Neuronal stem cell (in vitro differentiated cells): Measurements from ENCODE around the gene C2CD4A.

Experiments used
- DNase-seq: peaks from one replicate; pipeline ENCODE4 v3.0.0-alpha.2; 2013; ENCODE audit warnings: low spot score
- H2AFZ ChIP-seq: one replicate; pipeline ENCODE4 v1.6.1; 2013; ENCODE audit warnings: mild to moderate bottlenecking, low read length, inconsistent platforms
- H2AK5ac ChIP-seq: 2 replicates; pipeline ENCODE4 v1.6.1; 2013; ENCODE audit warnings: low read depth, mild to moderate bottlenecking, inconsistent platforms, low read length, moderate library complexity, mixed read lengths
- H2BK120ac ChIP-seq: 2 replicates; pipeline ENCODE4 v1.6.1; 2013; ENCODE audit warnings: low read depth, mild to moderate bottlenecking, inconsistent platforms, low read length, moderate library complexity, mixed read lengths
- H2BK12ac ChIP-seq: one replicate; pipeline ENCODE4 v1.6.1; 2013; ENCODE audit warnings: low read length, inconsistent platforms
- H2BK15ac ChIP-seq: 2 replicates; pipeline ENCODE4 v1.6.1; 2013; ENCODE audit warnings: mild to moderate bottlenecking, low read length, inconsistent platforms, mixed read lengths
- H2BK5ac ChIP-seq: one replicate; pipeline ENCODE4 v1.6.1; 2013; ENCODE audit warnings: inconsistent platforms, mild to moderate bottlenecking, low read length, moderate library complexity
- H3K14ac ChIP-seq: one replicate; pipeline ENCODE4 v1.6.1; 2013; ENCODE audit warnings: low read length, inconsistent platforms
- H3K18ac ChIP-seq: 2 replicates; pipeline ENCODE4 v1.6.1; 2013; ENCODE audit warnings: low read length, inconsistent platforms
- H3K23ac ChIP-seq: 2 replicates; pipeline ENCODE4 v1.6.1; 2013; ENCODE audit warnings: low read depth, mild to moderate bottlenecking, mixed read lengths, low read length, inconsistent platforms; ENCODE audit not compliant: poor library complexity
- H3K27ac ChIP-seq: replicated peaks from 3 replicates; pipeline ENCODE4 v1.5.1; 2013; ENCODE audit warnings: low read length, inconsistent platforms
- H3K27me3 ChIP-seq, 3 experiments: 2 replicates each; pipeline ENCODE4 v1.6.1; 2013; ENCODE audit warnings: low read length in 3 of 3, mild to moderate bottlenecking in 2 of 3, inconsistent platforms in 1 of 3, low read depth in 1 of 3, mixed read lengths in 1 of 3, moderate library complexity in 1 of 3; ENCODE audit not compliant: control insufficient read depth in 3 of 3, insufficient read depth in 3 of 3
- H3K36me3 ChIP-seq, 2 donors: replicated peaks in 1 of 2; 2 replicates each; pipeline ENCODE4 v1.6.1; 2013; ENCODE audit warnings: low read length in 2 of 2; ENCODE audit not compliant: control insufficient read depth in 2 of 2, insufficient read depth in 2 of 2
- H3K4ac ChIP-seq: 2 replicates; pipeline ENCODE4 v1.6.1; 2013; ENCODE audit warnings: inconsistent platforms, mild to moderate bottlenecking, low read length, moderate library complexity
- H3K4me1 ChIP-seq, 2 donors: 1 replicate in 1 of 2; 2 replicates in 1 of 2; pipeline ENCODE4 v1.6.1; 2013; ENCODE audit warnings: low read length in 2 of 2, low read depth in 1 of 2; ENCODE audit not compliant: control insufficient read depth in 2 of 2, insufficient read depth in 1 of 2
- H3K4me2 ChIP-seq: one replicate; pipeline ENCODE4 v1.6.1; 2013; ENCODE audit warnings: mild to moderate bottlenecking, low read length, inconsistent platforms; ENCODE audit not compliant: insufficient read depth, poor library complexity, severe bottlenecking
- H3K4me3 ChIP-seq, 2 donors: 2 replicates each; pipeline ENCODE4 v1.5.1; 2013; ENCODE audit warnings: low read length in 2 of 2, mild to moderate bottlenecking in 2 of 2, inconsistent platforms in 1 of 2, moderate library complexity in 1 of 2
- H3K79me1 ChIP-seq: one replicate; pipeline ENCODE4 v1.6.1; 2013; ENCODE audit warnings: low read depth, mild to moderate bottlenecking, inconsistent platforms, low read length, moderate library complexity
- H3K9ac ChIP-seq: one replicate; pipeline ENCODE4 v1.6.1; 2013; ENCODE audit warnings: mild to moderate bottlenecking, low read depth, low read length, inconsistent platforms; ENCODE audit not compliant: poor library complexity
- H3K9me3 ChIP-seq, 2 donors: replicated peaks in 1 of 2; 2 replicates each; pipeline versions ENCODE3 to v1.6.1; 2013; ENCODE audit warnings: low read length in 2 of 2, mild to moderate bottlenecking in 2 of 2, inconsistent platforms in 1 of 2, low read depth in 1 of 2, mixed read lengths in 1 of 2, moderate library complexity in 1 of 2; ENCODE audit not compliant: control insufficient read depth in 2 of 2, insufficient read depth in 1 of 2
- H4K8ac ChIP-seq: one replicate; pipeline ENCODE4 v1.6.1; 2013; ENCODE audit warnings: low read depth, mild to moderate bottlenecking, inconsistent platforms, low read length, moderate library complexity
- H4K91ac ChIP-seq: one replicate; pipeline ENCODE4 v1.6.1; 2013; ENCODE audit warnings: low read length, low read depth, mild to moderate bottlenecking, inconsistent platforms; ENCODE audit not compliant: poor library complexity
- WGBS, 2 donors: extraction: QIAGEN DNeasy Blood & Tissue Kit; methylation state at CpG; one replicate each; pipeline ENCODE4 v1.1.7; 2013; ENCODE audit warnings: missing lambda C conversion rate in 2 of 2, mixed read lengths in 1 of 2; ENCODE audit not compliant: insufficient read length in 2 of 2, insufficient replicate concordance in 1 of 2; ENCODE audit errors: extremely low coverage in 2 of 2; 5-methylcytosine and 5-hydroxymethylcytosine counted together

The C2CD4A gene

DNA sequence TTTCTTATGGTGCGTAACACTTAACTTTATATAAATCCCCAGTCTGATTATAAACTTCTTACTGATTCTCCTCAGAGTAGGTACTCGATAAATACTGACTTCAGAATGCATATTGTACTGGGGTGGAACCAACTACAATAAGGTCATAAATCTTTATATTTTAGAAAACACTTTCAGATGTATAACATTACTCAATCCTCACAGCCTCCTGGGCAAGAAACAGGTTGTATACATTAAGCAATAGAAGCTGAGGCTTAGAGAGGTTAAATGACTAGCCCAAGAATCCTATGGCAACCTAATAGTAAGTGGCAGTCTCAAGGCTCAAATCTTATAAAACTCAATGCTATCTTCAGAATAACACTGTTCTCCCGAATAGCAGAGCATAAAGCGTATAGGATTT, 15.6 kb upstream of the C2CD4A start:
- Histone ChIP-seq H2AFZ (no peak overlapping the region), H3K23ac (no peak overlapping the region), H3K4ac (no peak overlapping the region), H3K27ac (no peak overlapping the region), H4K91ac (no peak overlapping the region), H3K4me1 (peaks cover 0 to 2% of the 10 kb centered on the region in 2 donors), H2BK5ac (no peak overlapping the region), H3K4me3 (no peak overlapping the region), H3K14ac (no peak overlapping the region), H3K18ac (no peak overlapping the region), H3K4me2 (no peak overlapping the region), H2BK12ac (no peak overlapping the region), H4K8ac (no peak overlapping the region), H3K27me3 (no peaks in the 10 kb centered on the region), H2AK5ac (no peak overlapping the region), H3K79me1 (no peaks in the 10 kb centered on the region), H3K36me3 (no peaks in the 10 kb centered on the region), H2BK15ac (no peak overlapping the region), H3K9ac (no peak overlapping the region), H3K9me3 (no peaks in the 10 kb centered on the region), H2BK120ac (no peak overlapping the region)
- DNase-seq: no peak
- no CpG with 5 or more reads among the region's 4 CpGs for WGBS, 2 donors

DNA sequence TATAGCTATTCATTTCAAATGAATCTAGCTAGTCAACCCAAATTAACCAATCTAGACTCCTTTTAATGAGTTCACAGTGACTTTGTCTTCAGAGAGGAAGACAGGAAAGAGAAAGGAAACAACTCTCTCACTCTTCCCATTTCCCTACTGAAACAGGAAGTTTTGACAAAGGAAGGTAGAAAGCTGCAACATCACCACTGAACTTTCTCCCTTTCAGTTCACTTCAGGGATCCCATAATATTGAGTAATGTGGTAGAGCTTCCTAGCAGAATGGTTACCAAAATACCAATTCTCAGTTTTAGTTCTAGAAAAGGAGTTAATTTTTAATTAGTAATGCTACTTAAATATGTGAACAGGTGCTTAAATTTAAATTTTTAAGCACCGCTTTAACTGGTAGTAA, 14.1 kb upstream of the C2CD4A start:
- Histone ChIP-seq H3K18ac (no peak overlapping the region), H3K4me3 (no peak overlapping the region), H3K27me3 (no peaks in the 10 kb centered on the region), H4K8ac (no peak overlapping the region), H3K14ac (no peak overlapping the region), H3K36me3 (no peaks in the 10 kb centered on the region), H2BK120ac (no peak overlapping the region), H3K27ac (no peak overlapping the region), H2BK5ac (no peak overlapping the region), H3K4me1 (peaks cover 0 to 2% of the 10 kb centered on the region in 2 donors), H3K9ac (no peak overlapping the region), H3K23ac (no peak overlapping the region), H2BK15ac (no peak overlapping the region), H3K9me3 (no peaks in the 10 kb centered on the region), H3K4me2 (no peak overlapping the region), H2AK5ac (no peak overlapping the region), H3K4ac (no peak overlapping the region), H2AFZ (no peak overlapping the region), H2BK12ac (no peak overlapping the region), H3K79me1 (no peaks in the 10 kb centered on the region), H4K91ac (no peak overlapping the region)
- no peak for DNase-seq
- no CpG with 5 or more reads among the region's 1 CpG for WGBS, 2 donors

GRCh38 chr15:62053439-62054085, 13.2 kb upstream of the C2CD4A start:
- Histone ChIP-seq H2AK5ac (no peak overlapping the region), H2BK12ac (no peak overlapping the region), H4K91ac (no peak overlapping the region), H2BK120ac (no peak overlapping the region), H3K9ac (no peak overlapping the region), H3K18ac (no peak overlapping the region), H3K9me3 (no peaks in the 10 kb centered on the region), H3K4me3 (no peak overlapping the region), H3K27ac (no peak overlapping the region), H2AFZ (no peak overlapping the region), H3K36me3 (no peaks in the 10 kb centered on the region), H3K79me1 (no peaks in the 10 kb centered on the region), H2BK5ac (no peak overlapping the region), H3K4ac (no peak overlapping the region), H3K4me1 (peaks cover 0 to 2% of the 10 kb centered on the region in 2 donors), H3K14ac (no peak overlapping the region), H3K27me3 (no peaks in the 10 kb centered on the region), H4K8ac (no peak overlapping the region), H2BK15ac (no peak overlapping the region), H3K4me2 (no peak overlapping the region), H3K23ac (no peak overlapping the region)
- no peak for DNase-seq
- WGBS, 2 donors: no CpG with 5 or more reads among the region's 5 CpGs

- Histone ChIP-seq H2AFZ (no peak overlapping the region), H2BK5ac (no peak overlapping the region), H4K91ac (no peak overlapping the region), H3K36me3 (no peaks in the 10 kb centered on the region), H3K18ac (no peak overlapping the region), H3K4me3 (no peak overlapping the region), H3K27ac (no peak overlapping the region), H4K8ac (no peak overlapping the region), H3K4ac (no peak overlapping the region), H3K27me3 (no peaks in the 10 kb centered on the region), H2BK15ac (no peak overlapping the region), H2BK12ac (no peak overlapping the region), H3K4me1 (peaks cover 0 to 2% of the 10 kb centered on the region in 2 donors), H3K9ac (no peak overlapping the region), H2BK120ac (no peak overlapping the region), H2AK5ac (no peak overlapping the region), H3K14ac (no peak overlapping the region), H3K9me3 (no peaks in the 10 kb centered on the region), H3K4me2 (no peak overlapping the region), H3K23ac (no peak overlapping the region), H3K79me1 (no peaks in the 10 kb centered on the region)
- no peak for DNase-seq
- WGBS, 2 donors: no CpG with 5 or more reads among the region's 5 CpGs
Measured at GRCh38 chr15:62054979-62055378, 11.8 kb upstream of the C2CD4A start.
